PC-3 (cell line): ENCODE measurements around the gene HOXC13. TPM values are rescaled to one million over a fixed set of nuclear protein-coding genes. Genes with fewer than 3 reads are reported as not detected.

Experiments used
- ATAC-seq: fragments of 200-7000 bp; cut with Tn5 transposase; 2 replicates; pipeline ENCODE4 v1.9.1; 2020; ENCODE audit warnings: mild to moderate bottlenecking, moderate library complexity
- BruUV-seq: library from RNA; stranded (reverse); fragments of 400-500 nt; replicated peaks from 2 replicates; lab custom pipeline; 2021; lab: Mats Ljungman, UMichigan
- CTCF ChIA-PET: fragments of 300-600 bp; sonication (Branson Sonifier 250); formaldehyde crosslinking; loops from one replicate; lab custom pipeline; 2022; ENCODE audit warnings: antibody characterized with exemption; lab: Charles Lee
- POLR2A ChIA-PET: fragments of 300-600 bp; sonication (Branson Sonifier 250); formaldehyde crosslinking; loops from one replicate; lab custom pipeline; 2022; ENCODE audit warnings: antibody characterized with exemption; ENCODE audit not compliant: unreplicated experiment; lab: Charles Lee
- DNase-seq: peaks from one replicate; pipeline ENCODE4 v3.0.0-alpha.2; 2015
- H2AFZ ChIP-seq: fragments of 300-600 bp; sonication (generic); 2 replicates; pipeline ENCODE4 v1.6.0; 2016; ENCODE audit warnings: antibody characterized with exemption, low read length
- H3F3A ChIP-seq: fragments of 300-600 bp; sonication (generic); one replicate; pipeline ENCODE4 v1.6.0; 2017; ENCODE audit warnings: antibody characterized with exemption, low read length, control low read depth, mild to moderate bottlenecking; ENCODE audit not compliant: unreplicated experiment
- H3K27ac ChIP-seq: fragments of 300-600 bp; sonication (generic); 2 replicates; pipeline ENCODE4 v1.5.1; 2016; ENCODE audit warnings: mild to moderate bottlenecking, low read length
- H3K27me3 ChIP-seq: fragments of 300-600 bp; sonication (generic); 2 replicates; pipeline ENCODE4 v1.6.1; 2016; ENCODE audit warnings: low read length, mixed read lengths
- H3K36me3 ChIP-seq: fragments of 300-600 bp; sonication (generic); 2 replicates; pipeline ENCODE4 v1.6.1; 2016; ENCODE audit warnings: low read depth, mixed run types, low read length, mixed read lengths
- H3K4me1 ChIP-seq: fragments of 300-600 bp; sonication (generic); 2 replicates; pipeline ENCODE4 v1.5.1; 2016; ENCODE audit warnings: low read length; ENCODE audit not compliant: insufficient read depth
- H3K4me2 ChIP-seq: fragments of 300-600 bp; sonication (generic); 2 replicates; pipeline ENCODE4 v1.6.0; 2016; ENCODE audit warnings: low read length
- H3K4me3 ChIP-seq: fragments of 300-600 bp; sonication (generic); 2 replicates; pipeline ENCODE4 v1.5.1; 2016; ENCODE audit warnings: mild to moderate bottlenecking, low read length, mixed read lengths
- H3K79me2 ChIP-seq: fragments of 300-600 bp; sonication (generic); 2 replicates; pipeline ENCODE4 v1.6.1; 2017; ENCODE audit warnings: low read length, mixed read lengths
- H3K9ac ChIP-seq: fragments of 300-600 bp; sonication (generic); 2 replicates; pipeline ENCODE4 v1.6.0; 2016; ENCODE audit warnings: mild to moderate bottlenecking, low read length
- H3K9me2 ChIP-seq: fragments of 300-600 bp; sonication (generic); replicated peaks from 2 replicates; pipeline ENCODE4 v1.6.1; 2016; ENCODE audit warnings: mixed run types, low read length, mixed read lengths
- H3K9me3 ChIP-seq: fragments of 300-600 bp; sonication (generic); 2 replicates; pipeline ENCODE4 v1.6.1; 2016; ENCODE audit warnings: low read length, mixed read lengths
- H4K20me1 ChIP-seq: fragments of 300-600 bp; sonication (generic); 2 replicates; pipeline ENCODE4 v1.6.1; 2016; ENCODE audit warnings: low read length, mixed read lengths
- EZH2 ChIP-seq: fragments of 300-600 bp; sonication (generic); IDR thresholded peaks from one replicate; pipeline ENCODE4 v1.6.1; 2017; ENCODE audit warnings: antibody characterized with exemption, mild to moderate bottlenecking, low read length; ENCODE audit not compliant: unreplicated experiment
- EZH2phosphoT487 ChIP-seq: fragments of 300-600 bp; sonication (generic); IDR thresholded peaks from 2 replicates; pipeline ENCODE4 v1.6.1; 2018; ENCODE audit warnings: mild to moderate bottlenecking, antibody characterized with exemption, low read length, borderline replicate concordance
- intact Hi-C: fragments of 100-400 bp; cut with micrococcal nuclease; formaldehyde crosslinking; loops from 2 replicates; pipeline ENCODE4 v1.9.0; 2023
- total RNA-seq: library from RNA; depleted of rRNA; stranded (reverse); fragments of >200 nt; gene quantifications from 2 replicates; pipeline ENCODE4 v1.2.3, GENCODE V29; 2014
- TF ChIP-seq, protein P1 (sequence below): fragments of 300-600 bp; sonication (generic); conservative IDR thresholded peaks from 2 replicates; pipeline ENCODE4 v1.5.1; 2017; ENCODE audit warnings: antibody characterized with exemption, low read depth, mild to moderate bottlenecking, low read length

The HOXC13 gene
- total RNA-seq, 1 experiment from 2014 or later: 9.0 TPM

DNA sequence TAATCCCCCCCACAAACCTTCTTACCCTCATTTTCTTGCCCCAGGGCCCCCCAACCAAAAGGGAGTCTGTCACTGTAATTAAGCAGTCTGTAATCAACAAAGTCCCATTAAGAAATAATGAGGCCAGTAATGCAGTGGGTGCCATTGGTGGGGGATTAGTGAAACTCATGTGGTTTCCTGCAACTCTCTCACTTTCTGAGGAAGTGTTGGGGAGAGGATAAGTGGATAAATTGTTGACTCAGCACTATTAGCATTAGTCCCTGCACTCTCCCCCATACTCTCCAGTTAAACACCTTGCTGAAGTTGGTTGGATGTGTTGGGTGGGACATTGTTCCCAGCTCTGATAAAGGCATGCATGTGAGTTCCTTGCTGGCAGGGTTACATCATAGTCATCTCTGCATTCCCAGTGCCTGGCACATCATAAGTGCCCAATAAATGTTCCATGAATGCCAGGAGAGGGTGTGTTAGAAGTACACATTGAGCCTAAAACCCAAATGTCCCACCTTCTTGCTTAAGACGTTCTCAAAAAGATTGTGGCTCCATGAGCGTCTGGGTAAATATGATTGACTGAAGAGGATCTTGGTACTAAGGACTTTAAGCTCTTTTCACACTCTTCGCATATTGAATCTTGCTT, 45.8 kb upstream of the HOXC13 start:
- no peak for TF ChIP-seq EZH2phosphoT487
- no peak for TF ChIP-seq EZH2
- Histone ChIP-seq H3F3A (no peaks in the 10 kb centered on the region), H3K36me3 (no peaks in the 10 kb centered on the region), H3K27me3 (no peaks in the 10 kb centered on the region), H3K9ac (no peak overlapping the region), H4K20me1 (no peaks in the 10 kb centered on the region), H3K79me2 (no peaks in the 10 kb centered on the region), H3K4me2 (no peak overlapping the region), H3K9me3 (no peaks in the 10 kb centered on the region), H3K9me2 (no peaks in the 10 kb centered on the region), H3K4me1 (no peaks in the 10 kb centered on the region), H3K27ac (no peak overlapping the region), H2AFZ (no peak overlapping the region), H3K4me3 (no peak overlapping the region)
- BruUV-seq: no TSS peak
- POLR2A ChIA-PET: no interaction called here
- CTCF ChIA-PET: no interaction called here
- DNase-seq: no peak
- intact Hi-C loops: no loop called here
- ATAC-seq: no peak

DNA sequence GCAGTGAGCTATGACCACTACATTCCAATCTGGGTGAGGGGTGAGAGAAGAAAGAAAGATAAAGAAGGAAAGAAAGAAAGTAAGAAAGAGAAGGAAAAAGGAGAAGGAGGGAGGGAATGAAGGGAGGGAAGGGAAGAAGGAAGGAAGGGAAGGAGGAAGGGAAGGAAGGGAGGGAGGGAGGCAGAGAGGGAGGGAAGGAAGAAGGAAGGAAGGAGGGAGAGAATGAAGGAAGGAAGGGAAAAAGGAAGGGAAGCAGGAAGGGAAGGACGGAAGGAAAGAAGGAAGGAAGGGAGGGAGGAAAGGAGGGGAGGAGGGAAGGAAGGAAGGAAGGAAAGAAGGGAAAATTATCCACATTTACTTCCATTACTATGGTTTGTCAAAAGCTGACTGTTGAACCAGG, 39.4 kb upstream of the HOXC13 start:
- Histone ChIP-seq H3K4me2 (no peak overlapping the region), H2AFZ (no peak overlapping the region), H3K4me1 (no peaks in the 10 kb centered on the region), H3K27me3 (no peaks in the 10 kb centered on the region), H3K9me2 (no peaks in the 10 kb centered on the region), H3K9ac (no peak overlapping the region), H3K9me3 (no peaks in the 10 kb centered on the region), H4K20me1 (no peaks in the 10 kb centered on the region), H3F3A (no peaks in the 10 kb centered on the region), H3K79me2 (no peaks in the 10 kb centered on the region), H3K27ac (no peak overlapping the region), H3K4me3 (no peak overlapping the region), H3K36me3 (no peaks in the 10 kb centered on the region)
- ChIA-PET POLR2A (no interaction called here), CTCF (interaction anchor here (0.7 kb wide), 1 partner anchor 9 kb away, joined by 4 read pairs; no protein-coding TSS in a partner anchor)
- intact Hi-C loops: no loop called here
- TF ChIP-seq, protein P1, sequence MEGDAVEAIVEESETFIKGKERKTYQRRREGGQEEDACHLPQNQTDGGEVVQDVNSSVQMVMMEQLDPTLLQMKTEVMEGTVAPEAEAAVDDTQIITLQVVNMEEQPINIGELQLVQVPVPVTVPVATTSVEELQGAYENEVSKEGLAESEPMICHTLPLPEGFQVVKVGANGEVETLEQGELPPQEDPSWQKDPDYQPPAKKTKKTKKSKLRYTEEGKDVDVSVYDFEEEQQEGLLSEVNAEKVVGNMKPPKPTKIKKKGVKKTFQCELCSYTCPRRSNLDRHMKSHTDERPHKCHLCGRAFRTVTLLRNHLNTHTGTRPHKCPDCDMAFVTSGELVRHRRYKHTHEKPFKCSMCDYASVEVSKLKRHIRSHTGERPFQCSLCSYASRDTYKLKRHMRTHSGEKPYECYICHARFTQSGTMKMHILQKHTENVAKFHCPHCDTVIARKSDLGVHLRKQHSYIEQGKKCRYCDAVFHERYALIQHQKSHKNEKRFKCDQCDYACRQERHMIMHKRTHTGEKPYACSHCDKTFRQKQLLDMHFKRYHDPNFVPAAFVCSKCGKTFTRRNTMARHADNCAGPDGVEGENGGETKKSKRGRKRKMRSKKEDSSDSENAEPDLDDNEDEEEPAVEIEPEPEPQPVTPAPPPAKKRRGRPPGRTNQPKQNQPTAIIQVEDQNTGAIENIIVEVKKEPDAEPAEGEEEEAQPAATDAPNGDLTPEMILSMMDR: no peak
- TF ChIP-seq EZH2phosphoT487 (no peak), EZH2 (no peak)
- DNase-seq (no peak), ATAC-seq (no peak)
- BruUV-seq: no TSS peak

DNA sequence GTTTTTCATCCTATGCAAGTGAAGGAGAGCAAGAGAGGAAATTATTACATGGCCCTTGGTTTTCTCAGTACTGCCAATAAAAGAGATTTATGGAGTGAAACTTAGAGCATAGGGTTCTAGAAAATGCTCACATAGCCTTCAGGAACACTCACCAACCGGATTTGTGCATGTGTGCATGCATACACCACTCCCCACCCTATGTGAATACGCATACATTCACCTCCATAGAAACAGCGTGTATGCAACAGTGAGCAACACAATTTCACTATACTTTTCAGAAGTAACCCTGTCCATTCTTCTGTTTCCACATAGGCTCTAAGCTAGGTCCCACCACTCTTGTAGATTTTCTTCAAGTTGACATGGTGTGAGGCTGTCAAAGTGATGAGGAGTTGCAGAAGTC, 31.5 kb upstream of the HOXC13 start:
- TF ChIP-seq EZH2phosphoT487 (no peak), EZH2 (no peak)
- TF ChIP-seq, protein P1: no peak
- H3K9me3 ChIP-seq: no peaks in the 10 kb centered on the region
- no peaks in the 10 kb centered on the region for H3K79me2 ChIP-seq
- no peak overlapping the region for H3K9ac ChIP-seq
- ChIA-PET POLR2A (no interaction called here), CTCF (no interaction called here)
- no peak for ATAC-seq
- no peaks in the 10 kb centered on the region for H3K4me1 ChIP-seq
- no peak for DNase-seq
- no TSS peak for BruUV-seq
- H3K4me3 ChIP-seq: no peak overlapping the region
- no peaks in the 10 kb centered on the region for H3K9me2 ChIP-seq
- H3K27ac ChIP-seq: no peak overlapping the region
- H3K27me3 ChIP-seq: no peaks in the 10 kb centered on the region
- H3K36me3 ChIP-seq: no peaks in the 10 kb centered on the region
- H4K20me1 ChIP-seq: no peaks in the 10 kb centered on the region
- no peak overlapping the region for H3K4me2 ChIP-seq
- H2AFZ ChIP-seq: no peak overlapping the region
- intact Hi-C loops: no loop called here
- H3F3A ChIP-seq: no peaks in the 10 kb centered on the region
